ENCODE results near the gene RNF20. TPM values are rescaled to one million over a fixed set of nuclear protein-coding genes. Genes with fewer than 3 reads are reported as not detected.
A peak's percentile ranks its signal among the peaks of the same experiment; 100 is the strongest.

Gene RNF20
- total RNA-seq, 1 donor from 2014 or later, result 42.8 TPM

DNA sequence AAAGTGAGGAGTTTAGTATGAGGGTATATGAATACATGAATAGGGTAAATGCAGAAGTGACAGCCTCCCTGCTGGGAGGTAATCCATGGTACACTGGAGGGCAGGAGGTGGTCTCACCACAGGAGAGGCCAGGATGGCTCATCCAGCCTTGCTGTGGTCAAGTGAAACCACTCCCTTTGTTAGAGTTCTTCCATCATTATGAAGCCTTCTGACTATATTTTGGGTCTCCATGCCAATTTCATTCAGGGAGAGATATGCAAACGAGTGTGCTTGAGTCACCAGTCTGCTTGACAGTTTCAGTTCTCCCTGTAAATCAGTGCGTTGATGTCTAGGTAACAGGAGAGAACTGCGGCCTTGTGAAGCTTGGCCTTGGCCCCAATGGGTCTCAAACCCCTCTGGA, 44.7 kb downstream of the RNF20 start:
- peak; percentile 26 for FAIRE-seq
- Mint-ChIP-seq H3K27ac (ENCODE audit: unreplicated experiment) (no peak overlapping the region), H3K27me3 (ENCODE audit: low read depth, unreplicated experiment) (no peaks in the 10 kb centered on the region), H3K36me3 (ENCODE audit: low read depth, unreplicated experiment) (peaks cover 2% of the 10 kb centered on the region), H3K4me1 (ENCODE audit: low read depth, unreplicated experiment) (peaks cover 9% of the 10 kb centered on the region), H3K9me3 (ENCODE audit: unreplicated experiment) (no peaks in the 10 kb centered on the region), H3K4me3 (ENCODE audit: unreplicated experiment) (no peak overlapping the region)
- no peaks in the 10 kb centered on the region for H4K20me1 ChIP-seq (ENCODE audit: insufficient read depth, low read length)
- no peak for TF ChIP-seq CTCF (IDR thresholded peaks at IDR 0.05; ENCODE audit: insufficient read depth, low read depth, low read length)
- TF ChIP-seq EZH2 (IDR thresholded peaks at IDR 0.05; ENCODE audit: insufficient read depth, low read length), result no peak
- no peak overlapping the region for H2AFZ ChIP-seq (ENCODE audit: low read depth, low read length)
- H3K36me3 ChIP-seq (ENCODE audit: insufficient read depth, low read length), result no peaks in the 10 kb centered on the region
- no peaks in the 10 kb centered on the region for H3K9me3 ChIP-seq (ENCODE audit: insufficient read depth, low read depth, low read length)
- H3K4me3 ChIP-seq (ENCODE audit: insufficient read depth, low read depth, low read length), result no peak overlapping the region
- no peak overlapping the region for H3K4me2 ChIP-seq (ENCODE audit: low read length)
- no peaks in the 10 kb centered on the region for H3K27me3 ChIP-seq (ENCODE audit: insufficient read depth, low read length)
- H3K27ac ChIP-seq (ENCODE audit: low read depth, low read length), result no peak overlapping the region
- no peak overlapping the region for H3K9ac ChIP-seq (ENCODE audit: low read length)
- peak; percentile 15 for DNase-seq (ENCODE audit: low read depth)
- no peaks in the 10 kb centered on the region for H3K79me2 ChIP-seq (ENCODE audit: insufficient read depth, low read length)
- no peaks in the 10 kb centered on the region for H3K4me1 ChIP-seq (ENCODE audit: insufficient read depth, low read length)

DNA sequence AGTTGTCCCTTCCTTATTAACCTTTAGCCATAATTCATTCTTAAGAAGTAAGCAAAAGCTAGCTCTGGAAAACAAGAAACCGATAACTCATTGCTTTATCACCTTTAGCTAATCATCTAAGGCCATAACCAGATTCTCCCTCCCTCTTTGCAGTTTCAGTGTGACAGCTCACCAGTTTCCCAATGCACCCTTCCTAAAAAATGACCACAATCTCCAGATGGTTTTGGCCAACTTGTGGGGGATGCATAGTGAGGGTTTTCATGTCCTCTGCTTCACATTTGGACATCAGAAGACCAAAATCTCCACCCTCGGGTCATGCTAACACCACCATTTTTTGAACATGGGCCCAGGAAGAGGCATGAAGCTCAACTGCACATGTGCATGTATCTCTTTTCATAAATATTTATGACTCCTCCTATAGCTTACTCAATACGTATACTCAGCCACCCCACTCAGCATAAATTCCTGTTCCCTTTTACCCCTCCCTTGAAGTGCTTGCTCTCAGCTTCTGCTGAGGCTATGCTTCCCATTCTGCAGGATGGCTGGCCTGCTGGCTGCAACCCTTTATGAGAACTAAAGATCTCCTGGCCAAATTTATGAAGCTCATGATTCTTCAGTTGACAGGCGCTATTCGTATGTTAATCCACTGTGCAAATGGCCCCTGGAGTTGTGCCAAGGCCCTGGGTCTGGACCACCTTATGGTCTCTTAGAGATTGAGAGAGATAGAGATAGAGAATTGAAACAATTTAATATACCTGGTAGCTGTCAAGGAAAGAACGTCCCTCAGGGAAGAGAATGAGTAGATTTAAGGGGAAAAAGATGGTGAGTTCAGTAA, 46.3 kb downstream of the RNF20 start:
- no peaks in the 10 kb centered on the region for H3K9me3 ChIP-seq (ENCODE audit: insufficient read depth, low read depth, low read length)
- no peak for DNase-seq (ENCODE audit: low read depth)
- H3K36me3 ChIP-seq (ENCODE audit: insufficient read depth, low read length), result no peaks in the 10 kb centered on the region
- no peaks in the 10 kb centered on the region for H4K20me1 ChIP-seq (ENCODE audit: insufficient read depth, low read length)
- no peak overlapping the region for H3K4me3 ChIP-seq (ENCODE audit: insufficient read depth, low read depth, low read length)
- Mint-ChIP-seq H3K27me3 (ENCODE audit: low read depth, unreplicated experiment) (no peaks in the 10 kb centered on the region), H3K4me3 (ENCODE audit: unreplicated experiment) (no peak overlapping the region), H3K36me3 (ENCODE audit: low read depth, unreplicated experiment) (no peaks in the 10 kb centered on the region), H3K9me3 (ENCODE audit: unreplicated experiment) (no peaks in the 10 kb centered on the region), H3K4me1 (ENCODE audit: low read depth, unreplicated experiment) (peaks cover 6% of the 10 kb centered on the region), H3K27ac (ENCODE audit: unreplicated experiment) (no peak overlapping the region)
- H2AFZ ChIP-seq (ENCODE audit: low read depth, low read length), result no peak overlapping the region
- no peaks in the 10 kb centered on the region for H3K79me2 ChIP-seq (ENCODE audit: insufficient read depth, low read length)
- peaks cover under 1% of the 10 kb centered on the region for H3K27me3 ChIP-seq (ENCODE audit: insufficient read depth, low read length)
- FAIRE-seq, result no peak
- H3K4me2 ChIP-seq (ENCODE audit: low read length), result no peak overlapping the region
- no peak overlapping the region for H3K27ac ChIP-seq (ENCODE audit: low read depth, low read length)
- H3K9ac ChIP-seq (ENCODE audit: low read length), result no peak overlapping the region
- H3K4me1 ChIP-seq (ENCODE audit: insufficient read depth, low read length), result no peaks in the 10 kb centered on the region
- TF ChIP-seq CTCF (IDR thresholded peaks at IDR 0.05; ENCODE audit: insufficient read depth, low read depth, low read length) (no peak), EZH2 (IDR thresholded peaks at IDR 0.05; ENCODE audit: insufficient read depth, low read length) (no peak)

GRCh38 chr9:101582553-101582952, 48.9 kb downstream of the RNF20 start:
- no peak for TF ChIP-seq EZH2 (IDR thresholded peaks at IDR 0.05; ENCODE audit: insufficient read depth, low read length)
- TF ChIP-seq CTCF (IDR thresholded peaks at IDR 0.05; ENCODE audit: insufficient read depth, low read depth, low read length), result no peak
- Histone ChIP-seq H3K27me3 (ENCODE audit: insufficient read depth, low read length) (peaks cover 4% of the 10 kb centered on the region), H4K20me1 (ENCODE audit: insufficient read depth, low read length) (no peaks in the 10 kb centered on the region), H3K9ac (ENCODE audit: low read length) (no peak overlapping the region), H3K4me2 (ENCODE audit: low read length) (no peak overlapping the region), H3K36me3 (ENCODE audit: insufficient read depth, low read length) (no peaks in the 10 kb centered on the region), H3K27ac (ENCODE audit: low read depth, low read length) (no peak overlapping the region), H2AFZ (ENCODE audit: low read depth, low read length) (no peak overlapping the region), H3K9me3 (ENCODE audit: insufficient read depth, low read depth, low read length) (no peaks in the 10 kb centered on the region), H3K79me2 (ENCODE audit: insufficient read depth, low read length) (no peaks in the 10 kb centered on the region), H3K4me1 (ENCODE audit: insufficient read depth, low read length) (no peaks in the 10 kb centered on the region), H3K4me3 (ENCODE audit: insufficient read depth, low read depth, low read length) (no peak overlapping the region)
- DNase-seq (ENCODE audit: low read depth), result peak; percentile 32
- FAIRE-seq, result no peak
- H3K9me3 Mint-ChIP-seq (ENCODE audit: unreplicated experiment), result no peaks in the 10 kb centered on the region
- H3K27ac Mint-ChIP-seq (ENCODE audit: unreplicated experiment), result no peak overlapping the region
- peaks cover 4% of the 10 kb centered on the region for H3K4me1 Mint-ChIP-seq (ENCODE audit: low read depth, unreplicated experiment)
- H3K27me3 Mint-ChIP-seq (ENCODE audit: low read depth, unreplicated experiment), result no peaks in the 10 kb centered on the region
- H3K4me3 Mint-ChIP-seq (ENCODE audit: unreplicated experiment), result no peak overlapping the region
- no peaks in the 10 kb centered on the region for H3K36me3 Mint-ChIP-seq (ENCODE audit: low read depth, unreplicated experiment)

Data from astrocyte (in vitro differentiated cells and primary cell).